Measurements from ENCODE around the gene PLA2G6. TPM values are rescaled to one million over a fixed set of nuclear protein-coding genes. Genes with fewer than 3 reads are reported as not detected.
"Not testable (repeated sequence)": the region's sequence is repeated elsewhere in the genome, so short reads cannot be mapped to it uniquely, and the experiment has no call there.

Gene PLA2G6
- total RNA-seq, 2 experiments from 2014 or later = 80.2 to 85.3 TPM

GRCh38 chr22:38177571-38177925, 4.1 kb downstream of the PLA2G6 start:
- DNase-seq; intact Hi-C loops (cut with micrococcal nuclease); H3K36me3 Mint-ChIP-seq (ENCODE audit: low read depth); H3K27ac Mint-ChIP-seq; H3K4me3 Mint-ChIP-seq; H3K9me3 Mint-ChIP-seq; H3K27me3 Mint-ChIP-seq (ENCODE audit: low read depth): not testable (repeated sequence)
- peaks cover 72% of the 10 kb centered on the region for H3K4me1 Mint-ChIP-seq (ENCODE audit: low read depth)
- CTCF ChIA-PET = interaction anchor here (1.0 kb wide), 1 partner anchor 63 kb away, joined by 3 read pairs; no protein-coding TSS in a partner anchor

DNA sequence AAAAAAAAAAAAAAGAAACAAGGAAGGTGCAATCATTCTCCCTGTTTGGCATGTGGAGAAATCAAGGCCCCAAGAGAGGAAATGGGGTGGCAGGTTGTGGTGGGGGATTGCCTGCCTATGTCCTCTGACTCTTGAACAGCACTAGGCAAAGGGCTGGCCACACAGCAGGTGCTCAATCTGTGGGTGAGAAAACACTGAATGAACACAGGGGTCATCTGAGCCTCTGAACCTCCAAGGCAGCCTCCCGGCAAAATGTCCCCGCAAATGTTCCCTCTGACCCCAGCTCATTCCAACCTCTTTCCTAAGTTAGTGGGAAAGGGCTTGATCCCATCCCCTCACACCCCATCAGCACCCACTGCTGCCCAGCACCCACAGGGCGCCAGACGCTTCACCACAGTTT, 4.6 kb downstream of the PLA2G6 start:
- CTCF ChIA-PET = interaction anchor here (0.9 to 1.5 kb wide), 3 partner anchors 24 to 125 kb away, joined by 3 read pairs; no protein-coding TSS in a partner anchor
- H3K36me3 Mint-ChIP-seq (ENCODE audit: low read depth) = peaks cover 2% of the 10 kb centered on the region
- intact Hi-C loops (cut with micrococcal nuclease) = no loop called here
- peak overlapping the region; percentile 74 for H3K27ac Mint-ChIP-seq
- DNase-seq = peak; percentile 20
- no peaks in the 10 kb centered on the region for H3K9me3 Mint-ChIP-seq
- no peak overlapping the region for H3K4me3 Mint-ChIP-seq
- no peaks in the 10 kb centered on the region for H3K27me3 Mint-ChIP-seq (ENCODE audit: low read depth)
- peaks cover 76% of the 10 kb centered on the region for H3K4me1 Mint-ChIP-seq (ENCODE audit: low read depth)

DNA sequence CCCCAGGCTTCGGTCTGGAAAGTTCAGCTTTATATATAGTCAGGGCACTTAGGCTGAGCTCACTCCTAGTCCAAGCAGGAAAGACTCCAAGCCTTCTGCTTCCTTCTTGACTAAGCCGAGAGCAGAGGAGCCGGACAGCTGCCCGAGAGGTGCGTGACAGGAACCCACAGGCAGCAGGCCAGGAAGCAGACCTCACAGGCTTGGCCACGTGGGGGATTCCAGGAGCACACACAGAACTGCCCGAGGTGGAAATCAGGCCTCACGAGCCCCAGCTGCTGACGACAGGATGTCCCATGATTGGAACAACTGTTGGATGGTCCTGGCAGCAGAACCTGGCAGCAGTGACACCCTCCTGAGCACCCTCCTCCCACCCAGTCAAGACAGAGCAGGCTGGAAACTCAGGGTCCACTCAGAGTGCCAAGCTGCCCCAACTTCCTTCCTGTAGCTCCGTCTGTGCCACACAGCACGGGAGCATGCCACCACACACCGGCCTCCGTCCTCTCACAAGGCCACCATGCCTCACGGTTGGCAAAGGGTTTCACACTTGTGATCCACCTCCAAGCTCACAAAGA, 5.4 kb downstream of the PLA2G6 start:
- peak; percentile 76 for DNase-seq
- peak overlapping the region; percentile 74 for H3K27ac Mint-ChIP-seq
- H3K9me3 Mint-ChIP-seq = no peaks in the 10 kb centered on the region
- peak overlapping the region; percentile 28 for H3K4me3 Mint-ChIP-seq
- no peaks in the 10 kb centered on the region for H3K36me3 Mint-ChIP-seq (ENCODE audit: low read depth)
- intact Hi-C loops (cut with micrococcal nuclease) = no loop called here
- CTCF ChIA-PET = interaction anchor here (0.9 to 1.5 kb wide), 2 partner anchors 25 to 124 kb away, joined by 3 read pairs; no protein-coding TSS in a partner anchor
- peaks cover 76% of the 10 kb centered on the region for H3K4me1 Mint-ChIP-seq (ENCODE audit: low read depth)
- H3K27me3 Mint-ChIP-seq (ENCODE audit: low read depth) = no peaks in the 10 kb centered on the region

DNA sequence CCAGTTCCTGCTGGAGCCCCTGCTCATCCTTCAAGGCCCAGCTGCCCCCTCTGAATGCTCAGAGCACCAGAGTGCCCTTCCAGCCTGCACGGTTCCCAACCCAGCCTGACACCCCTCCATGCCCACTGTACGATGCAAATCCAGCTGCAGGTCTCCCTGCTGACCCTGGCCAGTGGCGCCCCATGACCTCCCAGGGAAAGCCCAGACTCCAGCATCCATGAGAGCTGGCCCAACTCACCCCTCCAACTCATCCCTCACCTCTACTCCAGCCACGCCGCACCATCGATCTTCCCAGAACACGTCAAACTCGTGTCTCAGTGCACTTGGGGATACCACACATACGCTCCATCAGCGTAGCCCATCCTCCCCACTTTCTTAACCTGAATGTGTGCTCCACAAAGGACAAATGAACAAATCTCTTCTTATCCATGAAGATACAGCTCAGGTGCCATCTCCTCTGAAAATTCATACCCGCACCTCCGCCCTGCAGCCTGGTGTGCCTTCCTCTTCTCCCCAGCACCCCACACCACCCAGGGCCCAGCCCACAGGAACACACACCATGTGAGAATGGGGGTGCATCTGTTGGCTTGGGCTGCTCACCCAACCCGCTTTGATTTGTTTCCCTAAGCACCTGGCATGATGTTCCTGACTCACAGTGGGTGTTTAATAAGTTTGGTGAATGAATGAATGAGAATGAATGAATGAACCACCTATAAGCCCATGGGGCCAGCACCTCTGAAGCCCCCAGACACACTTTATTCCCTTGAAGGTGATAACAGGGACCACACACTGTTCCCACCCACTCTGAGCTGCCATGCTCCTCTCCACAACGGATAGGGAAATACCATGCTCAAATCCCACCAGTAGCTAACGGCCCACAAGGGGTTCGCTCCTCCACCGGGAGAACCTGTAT, 6.2 kb downstream of the PLA2G6 start:
- H3K4me1 Mint-ChIP-seq (ENCODE audit: low read depth) = peaks cover 68% of the 10 kb centered on the region
- H3K27me3 Mint-ChIP-seq (ENCODE audit: low read depth) = no peaks in the 10 kb centered on the region
- no peak overlapping the region for H3K4me3 Mint-ChIP-seq
- intact Hi-C loops (cut with micrococcal nuclease) = no loop called here
- no peaks in the 10 kb centered on the region for H3K9me3 Mint-ChIP-seq
- H3K36me3 Mint-ChIP-seq (ENCODE audit: low read depth) = no peaks in the 10 kb centered on the region
- H3K27ac Mint-ChIP-seq = no peak overlapping the region
- CTCF ChIA-PET = interaction anchor here (1.5 kb wide), 1 partner anchor 123 kb away, joined by 3 read pairs; no protein-coding TSS in a partner anchor
- DNase-seq = no peak

DNA sequence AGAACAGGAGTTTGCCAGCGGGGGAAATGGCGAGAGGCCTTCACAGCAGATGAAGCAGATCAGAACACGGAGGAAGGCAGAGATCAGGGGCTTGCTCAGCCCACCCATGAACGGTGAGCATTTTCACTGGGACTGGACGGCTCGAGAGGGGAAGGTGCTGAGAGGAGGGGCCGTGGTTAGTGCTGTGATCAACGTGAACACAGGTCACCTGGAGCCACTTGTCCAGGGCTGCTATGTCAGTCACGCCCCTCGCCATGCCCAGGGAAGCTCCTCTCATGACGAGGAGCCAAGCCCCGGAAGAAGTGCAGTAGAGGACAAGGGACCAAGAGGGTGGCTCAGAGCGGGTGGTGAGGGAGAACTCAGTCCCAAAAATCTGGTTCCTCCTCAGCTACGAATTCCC, 7.0 kb downstream of the PLA2G6 start:
- no peak overlapping the region for H3K27ac Mint-ChIP-seq
- H3K4me1 Mint-ChIP-seq (ENCODE audit: low read depth) = peaks cover 60% of the 10 kb centered on the region
- CTCF ChIA-PET = no interaction called here
- H3K27me3 Mint-ChIP-seq (ENCODE audit: low read depth) = no peaks in the 10 kb centered on the region
- no peaks in the 10 kb centered on the region for H3K9me3 Mint-ChIP-seq
- no peaks in the 10 kb centered on the region for H3K36me3 Mint-ChIP-seq (ENCODE audit: low read depth)
- H3K4me3 Mint-ChIP-seq = no peak overlapping the region
- intact Hi-C loops (cut with micrococcal nuclease) = no loop called here
- no peak for DNase-seq

GRCh38 chr22:38173641-38173906, 8.1 kb downstream of the PLA2G6 start:
- intact Hi-C loops (cut with micrococcal nuclease) = no loop called here
- H3K27me3 Mint-ChIP-seq (ENCODE audit: low read depth) = no peaks in the 10 kb centered on the region
- H3K4me1 Mint-ChIP-seq (ENCODE audit: low read depth) = peaks cover 52% of the 10 kb centered on the region
- CTCF ChIA-PET = no interaction called here
- H3K9me3 Mint-ChIP-seq = no peaks in the 10 kb centered on the region
- no peak overlapping the region for H3K4me3 Mint-ChIP-seq
- no peak overlapping the region for H3K27ac Mint-ChIP-seq
- DNase-seq = no peak
- H3K36me3 Mint-ChIP-seq (ENCODE audit: low read depth) = no peaks in the 10 kb centered on the region

DNA sequence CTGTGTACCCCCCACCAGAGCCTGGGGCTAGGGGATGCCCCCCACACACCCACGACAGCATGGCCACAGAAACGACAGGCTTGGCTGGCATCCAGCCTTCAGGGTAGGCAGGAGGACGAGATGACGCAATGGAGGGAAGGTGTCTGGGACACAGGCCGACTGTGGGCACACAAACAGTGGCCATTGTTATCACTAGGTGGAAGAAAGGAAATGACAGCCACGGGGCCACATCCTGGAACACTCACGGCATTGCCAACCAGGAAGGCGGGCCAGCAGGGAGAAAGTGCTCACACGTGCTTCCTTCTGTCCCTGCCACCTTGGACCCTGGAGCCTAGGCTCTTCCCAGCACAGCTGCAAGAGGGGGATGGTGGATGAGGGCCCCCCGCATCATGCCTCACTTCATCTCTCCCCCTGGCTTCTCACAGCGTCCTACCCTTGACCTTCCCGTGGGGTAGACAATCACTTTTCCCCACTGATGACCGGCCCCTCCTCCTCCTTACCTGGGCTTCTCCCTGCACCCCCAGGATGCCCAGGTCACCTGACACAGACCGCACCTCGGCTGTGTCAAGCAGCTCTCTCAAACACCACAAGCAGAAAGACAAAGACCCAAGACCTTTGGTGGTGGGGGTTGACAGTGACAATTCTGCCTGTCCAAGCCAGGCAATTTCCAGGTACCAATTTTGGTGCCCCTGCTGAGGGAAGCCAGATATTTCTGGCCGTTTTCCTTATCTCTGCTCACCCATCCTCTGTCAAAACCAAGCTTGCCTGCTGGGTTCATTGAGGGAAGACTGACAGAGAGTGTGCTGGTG, 8.6 kb downstream of the PLA2G6 start:
- CTCF ChIA-PET = no interaction called here

DNA sequence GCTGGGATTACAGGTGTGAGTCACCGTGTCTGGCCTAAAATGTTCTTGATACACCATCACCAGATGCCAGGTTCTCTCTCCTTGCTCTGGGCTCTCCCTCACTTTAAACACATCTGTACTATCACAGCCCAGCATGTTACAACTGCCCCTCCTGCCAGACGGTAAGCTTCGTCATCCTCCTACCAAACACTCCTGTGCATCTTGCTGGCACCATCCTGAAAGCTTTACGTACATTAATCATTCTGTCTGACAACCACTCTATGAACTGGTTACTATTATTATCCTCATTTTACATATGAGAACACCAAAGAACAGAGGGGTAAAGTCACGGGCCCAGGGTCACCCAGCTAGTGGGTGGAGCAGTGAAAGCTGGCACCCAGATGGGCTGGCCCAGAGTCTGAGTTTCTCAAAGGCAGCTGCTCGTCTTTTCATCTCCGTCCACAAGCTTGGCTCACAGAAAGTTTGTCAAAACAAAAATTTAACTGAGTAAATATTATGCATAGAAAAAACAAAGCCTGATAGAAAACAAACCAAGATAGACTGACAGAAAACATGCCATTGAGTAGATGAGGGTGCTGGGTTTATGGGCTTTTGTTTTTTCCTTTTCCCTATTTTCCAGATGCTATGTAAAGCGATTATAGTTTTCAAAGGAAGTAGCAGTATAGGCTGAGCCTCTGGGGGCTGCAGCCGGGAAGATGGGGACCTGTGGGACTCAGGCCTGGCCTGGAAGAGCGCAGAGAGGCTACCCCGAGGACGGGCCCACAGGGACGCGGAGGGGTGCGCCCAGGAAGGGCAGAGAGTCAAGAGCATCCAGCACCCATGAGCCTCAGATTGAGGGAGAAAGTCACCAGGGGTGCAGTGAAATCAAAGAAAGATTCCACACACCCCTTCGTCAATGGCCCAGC, 9.5 kb downstream of the PLA2G6 start:
- H3K9me3 Mint-ChIP-seq = no peaks in the 10 kb centered on the region
- H3K27me3 Mint-ChIP-seq (ENCODE audit: low read depth) = no peaks in the 10 kb centered on the region
- intact Hi-C loops (cut with micrococcal nuclease) = no loop called here
- no peak for DNase-seq
- CTCF ChIA-PET = no interaction called here
- H3K36me3 Mint-ChIP-seq (ENCODE audit: low read depth) = peaks cover 3% of the 10 kb centered on the region
- peaks cover 41% of the 10 kb centered on the region for H3K4me1 Mint-ChIP-seq (ENCODE audit: low read depth)
- no peak overlapping the region for H3K27ac Mint-ChIP-seq
- H3K4me3 Mint-ChIP-seq = no peak overlapping the region

More for the DNA sequence above, 8.6 kb downstream of the PLA2G6 start:
- no peak overlapping the region for H3K4me3 Mint-ChIP-seq
- H3K36me3 Mint-ChIP-seq (ENCODE audit: low read depth) = peaks cover under 1% of the 10 kb centered on the region
- peaks cover 48% of the 10 kb centered on the region for H3K4me1 Mint-ChIP-seq (ENCODE audit: low read depth)
- H3K27ac Mint-ChIP-seq = peak overlapping the region; percentile 24
- no peaks in the 10 kb centered on the region for H3K27me3 Mint-ChIP-seq (ENCODE audit: low read depth)
- no peaks in the 10 kb centered on the region for H3K9me3 Mint-ChIP-seq
- intact Hi-C loops (cut with micrococcal nuclease) = no loop called here
- DNase-seq = peak; percentile 29

- no peaks in the 10 kb centered on the region for H3K27me3 Mint-ChIP-seq (ENCODE audit: low read depth)
- no peak overlapping the region for H3K27ac Mint-ChIP-seq
- H3K9me3 Mint-ChIP-seq = no peaks in the 10 kb centered on the region
- intact Hi-C loops (cut with micrococcal nuclease) = no loop called here
- H3K4me3 Mint-ChIP-seq = no peak overlapping the region
- peaks cover 12% of the 10 kb centered on the region for H3K36me3 Mint-ChIP-seq (ENCODE audit: low read depth)
- H3K4me1 Mint-ChIP-seq (ENCODE audit: low read depth) = peaks cover 24% of the 10 kb centered on the region
- CTCF ChIA-PET = no interaction called here
- DNase-seq = no peak
Measured at GRCh38 chr22:38170469-38170868, 11.2 kb downstream of the PLA2G6 start.

DNA sequence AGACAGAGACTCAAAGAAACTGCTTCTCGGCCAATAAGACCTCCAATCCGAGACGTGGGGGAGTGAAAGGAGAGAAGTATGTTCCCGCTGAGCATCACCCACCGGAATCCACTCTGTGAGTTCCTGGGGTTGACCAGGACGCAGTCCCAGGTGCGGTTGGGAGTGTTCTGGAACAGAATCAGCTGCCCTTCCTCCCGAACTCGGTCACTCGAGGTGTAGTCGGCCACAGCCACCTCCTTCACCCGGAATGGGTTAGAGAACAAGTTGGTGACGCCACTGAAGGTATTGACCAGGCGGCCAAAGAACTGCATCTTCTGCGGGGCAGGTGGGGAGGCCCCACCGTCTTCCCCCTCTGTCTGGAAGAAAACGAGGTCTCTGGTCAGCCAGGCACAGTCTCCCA, 12.5 kb downstream of the PLA2G6 start:
- H3K27ac Mint-ChIP-seq = no peak overlapping the region
- H3K27me3 Mint-ChIP-seq (ENCODE audit: low read depth) = no peaks in the 10 kb centered on the region
- no peak for DNase-seq
- H3K4me3 Mint-ChIP-seq = no peak overlapping the region
- intact Hi-C loops (cut with micrococcal nuclease) = no loop called here
- H3K36me3 Mint-ChIP-seq (ENCODE audit: low read depth) = peaks cover 17% of the 10 kb centered on the region
- peaks cover 19% of the 10 kb centered on the region for H3K4me1 Mint-ChIP-seq (ENCODE audit: low read depth)
- CTCF ChIA-PET = no interaction called here
- no peaks in the 10 kb centered on the region for H3K9me3 Mint-ChIP-seq

DNA sequence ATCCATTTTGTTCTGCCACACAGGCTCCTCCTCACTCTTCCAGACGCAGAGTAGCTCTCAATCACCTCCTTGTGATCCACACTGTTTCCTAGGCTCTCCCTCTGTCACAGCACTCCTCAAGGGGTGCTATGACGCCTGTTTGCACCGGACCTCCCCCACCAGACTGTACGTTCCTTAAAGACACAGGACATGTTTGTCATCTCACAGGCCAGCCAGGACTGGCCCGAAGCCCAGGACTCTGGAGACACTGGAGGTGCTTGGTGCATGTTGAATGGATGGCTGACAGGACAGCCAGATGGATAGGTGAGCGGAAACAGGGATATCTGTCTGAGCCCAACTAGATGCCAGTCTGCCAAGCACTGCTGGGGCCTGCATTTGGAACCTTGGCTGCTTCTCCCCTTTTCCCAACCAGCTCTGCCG, 13.6 kb downstream of the PLA2G6 start:
- Mint-ChIP-seq H3K9me3 (no peaks in the 10 kb centered on the region), H3K4me3 (no peak overlapping the region), H3K4me1 (ENCODE audit: low read depth) (peaks cover 14% of the 10 kb centered on the region), H3K27me3 (ENCODE audit: low read depth) (no peaks in the 10 kb centered on the region), H3K36me3 (ENCODE audit: low read depth) (peaks cover 17% of the 10 kb centered on the region), H3K27ac (no peak overlapping the region)
- intact Hi-C loops (cut with micrococcal nuclease) = no loop called here
- DNase-seq = no peak
- CTCF ChIA-PET = no interaction called here
